Neural progenitor cell (in vitro differentiated cells): ENCODE data around the gene RNF144B. TPM values are rescaled to one million over a fixed set of nuclear protein-coding genes. Genes with fewer than 3 reads are reported as not detected.
A peak's percentile ranks its signal among the peaks of the same experiment; 100 is the strongest.

ENCODE experiments used
- DNase-seq: peaks from one replicate; pipeline ENCODE4 v3.0.0-alpha.2; 2016; ENCODE audit warnings: low spot score
- H2AFZ ChIP-seq: fragments of 200-600 bp; sonication (generic); replicated peaks from 2 replicates; pipeline ENCODE4 v1.6.1; 2016; ENCODE audit warnings: antibody characterized with exemption
- H3F3A ChIP-seq: fragments of 200-600 bp; sonication (generic); 2 replicates; pipeline ENCODE4 v1.6.1; 2016; ENCODE audit warnings: antibody characterized with exemption, low read depth
- H3K27ac ChIP-seq: fragments of 200-600 bp; sonication (generic); 2 replicates; pipeline ENCODE4 v1.5.1; 2016; ENCODE audit warnings: mild to moderate bottlenecking
- H3K27me3 ChIP-seq: fragments of 200-600 bp; sonication (generic); 2 replicates; pipeline ENCODE4 v1.6.1; 2016; ENCODE audit warnings: mild to moderate bottlenecking, moderate library complexity
- H3K36me3 ChIP-seq: fragments of 200-600 bp; sonication (generic); 2 replicates; pipeline ENCODE4 v1.5.1; 2016
- H3K4me1 ChIP-seq: fragments of 200-600 bp; sonication (generic); 2 replicates; pipeline ENCODE4 v1.6.1; 2016; ENCODE audit warnings: mixed run types
- H3K4me2 ChIP-seq: fragments of 200-600 bp; sonication (generic); 2 replicates; pipeline ENCODE4 v1.6.1; 2016
- H3K4me3 ChIP-seq: fragments of 200-600 bp; sonication (generic); 2 replicates; pipeline ENCODE4 v1.5.1; 2016
- H3K79me2 ChIP-seq: fragments of 200-600 bp; sonication (generic); 2 replicates; pipeline ENCODE4 v1.6.1; 2016; ENCODE audit warnings: low read depth
- H3K9ac ChIP-seq: fragments of 200-600 bp; sonication (generic); 2 replicates; pipeline ENCODE4 v1.6.1; 2016
- H3K9me3 ChIP-seq: fragments of 200-600 bp; sonication (generic); 2 replicates; pipeline ENCODE4 v1.5.1; 2016; ENCODE audit warnings: low read depth
- H4K20me1 ChIP-seq: fragments of 200-600 bp; sonication (generic); 2 replicates; pipeline ENCODE4 v1.6.1; 2016; ENCODE audit warnings: low read depth
- H3K27ac Mint-ChIP-seq: 3 replicates; pipeline ENCODE4 v1.8.0; 2021; ENCODE audit warnings: mixed read lengths
- H3K27me3 Mint-ChIP-seq: 2 replicates; pipeline ENCODE4 v1.8.0; 2022; ENCODE audit warnings: low read depth, mild to moderate bottlenecking, inconsistent platforms, moderate library complexity, mixed read lengths; ENCODE audit not compliant: insufficient read depth
- H3K36me3 Mint-ChIP-seq: 3 replicates; pipeline ENCODE4 v1.8.0; 2021; ENCODE audit warnings: mixed read lengths
- H3K4me1 Mint-ChIP-seq: 3 replicates; pipeline ENCODE4 v1.8.0; 2021; ENCODE audit warnings: mixed read lengths
- H3K4me3 Mint-ChIP-seq: 3 replicates; pipeline ENCODE4 v1.8.0; 2021; ENCODE audit warnings: mild to moderate bottlenecking, moderate library complexity, mixed read lengths
- H3K9me3 Mint-ChIP-seq: 3 replicates; pipeline ENCODE4 v1.8.0; 2020; ENCODE audit warnings: mixed read lengths
- EZH2 ChIP-seq: fragments of 200-600 bp; sonication (generic); IDR thresholded peaks from 2 replicates; pipeline ENCODE4 v1.6.1; 2017; ENCODE audit warnings: antibody characterized with exemption, mild to moderate bottlenecking, moderate library complexity
- EZH2phosphoT487 ChIP-seq: fragments of 200-600 bp; sonication (generic); IDR thresholded peaks from 2 replicates; pipeline ENCODE4 v1.6.1; 2017; ENCODE audit warnings: antibody characterized with exemption
- total RNA-seq: library from RNA; depleted of rRNA; stranded (reverse); fragments of >200 nt; gene quantifications from 2 replicates; pipeline ENCODE4 v1.2.3, GENCODE V29; 2015; ENCODE audit warnings: low replicate concordance
- TF ChIP-seq, protein P1 (sequence below): fragments of 200-600 bp; sonication (generic); IDR thresholded peaks from 2 replicates; pipeline ENCODE4 v1.5.1; 2017; ENCODE audit warnings: antibody characterized with exemption, mild to moderate bottlenecking

The RNF144B gene
- total RNA-seq, 1 donor from 2014 or later = 0.75 TPM

DNA sequence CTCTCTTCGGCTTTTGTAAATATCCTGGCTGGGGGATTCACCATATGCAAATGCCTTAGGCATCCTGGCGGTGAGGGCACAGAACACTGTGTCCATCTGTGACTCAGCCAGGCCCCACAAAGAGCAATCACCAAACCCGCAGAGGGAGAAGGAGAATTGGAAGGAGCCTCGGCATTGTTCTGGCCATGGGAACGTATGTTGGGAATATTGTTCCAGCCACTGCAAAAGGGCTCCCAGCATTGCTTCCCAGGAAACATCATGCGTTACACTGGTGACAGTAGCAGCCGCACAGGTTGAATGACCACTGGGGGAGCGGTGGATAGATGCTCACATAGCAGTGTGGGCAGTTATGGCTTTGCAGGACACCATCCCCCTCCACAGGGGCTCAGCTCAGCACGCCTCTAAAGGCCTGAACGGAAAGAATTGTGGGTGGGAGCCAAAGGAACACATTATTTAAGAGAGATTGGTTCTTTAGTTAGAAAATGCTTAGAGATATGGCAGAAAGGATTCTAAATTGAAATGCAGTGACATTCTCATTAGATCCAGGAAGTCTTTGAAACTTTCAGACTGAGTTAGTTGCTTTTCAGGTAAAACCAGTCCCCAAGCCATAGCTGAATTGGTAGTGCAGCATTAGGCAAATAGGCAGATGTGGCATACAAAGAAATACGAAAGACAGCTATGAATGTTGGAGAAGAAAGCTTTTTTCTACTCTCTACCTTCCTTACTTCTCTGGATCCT lies 104.3 kb downstream of the RNF144B start:
- no peaks in the 10 kb centered on the region for H3F3A ChIP-seq
- no peaks in the 10 kb centered on the region for H3K9me3 ChIP-seq
- no peaks in the 10 kb centered on the region for H4K20me1 ChIP-seq
- Mint-ChIP-seq H3K4me1 (peaks cover 19% of the 10 kb centered on the region), H3K36me3 (no peaks in the 10 kb centered on the region), H3K27ac (no peak overlapping the region), H3K4me3 (no peak overlapping the region), H3K27me3 (no peaks in the 10 kb centered on the region), H3K9me3 (no peaks in the 10 kb centered on the region)
- H2AFZ ChIP-seq = peak overlapping the region; percentile 39
- TF ChIP-seq, protein P1, sequence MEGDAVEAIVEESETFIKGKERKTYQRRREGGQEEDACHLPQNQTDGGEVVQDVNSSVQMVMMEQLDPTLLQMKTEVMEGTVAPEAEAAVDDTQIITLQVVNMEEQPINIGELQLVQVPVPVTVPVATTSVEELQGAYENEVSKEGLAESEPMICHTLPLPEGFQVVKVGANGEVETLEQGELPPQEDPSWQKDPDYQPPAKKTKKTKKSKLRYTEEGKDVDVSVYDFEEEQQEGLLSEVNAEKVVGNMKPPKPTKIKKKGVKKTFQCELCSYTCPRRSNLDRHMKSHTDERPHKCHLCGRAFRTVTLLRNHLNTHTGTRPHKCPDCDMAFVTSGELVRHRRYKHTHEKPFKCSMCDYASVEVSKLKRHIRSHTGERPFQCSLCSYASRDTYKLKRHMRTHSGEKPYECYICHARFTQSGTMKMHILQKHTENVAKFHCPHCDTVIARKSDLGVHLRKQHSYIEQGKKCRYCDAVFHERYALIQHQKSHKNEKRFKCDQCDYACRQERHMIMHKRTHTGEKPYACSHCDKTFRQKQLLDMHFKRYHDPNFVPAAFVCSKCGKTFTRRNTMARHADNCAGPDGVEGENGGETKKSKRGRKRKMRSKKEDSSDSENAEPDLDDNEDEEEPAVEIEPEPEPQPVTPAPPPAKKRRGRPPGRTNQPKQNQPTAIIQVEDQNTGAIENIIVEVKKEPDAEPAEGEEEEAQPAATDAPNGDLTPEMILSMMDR = no peak
- TF ChIP-seq EZH2 (no peak), EZH2phosphoT487 (no peak)
- no peak overlapping the region for H3K27ac ChIP-seq
- DNase-seq = no peak
- H3K4me3 ChIP-seq = no peak overlapping the region
- H3K27me3 ChIP-seq = no peaks in the 10 kb centered on the region
- no peak overlapping the region for H3K4me2 ChIP-seq
- H3K36me3 ChIP-seq = no peaks in the 10 kb centered on the region
- no peak overlapping the region for H3K9ac ChIP-seq
- H3K79me2 ChIP-seq = no peaks in the 10 kb centered on the region
- H3K4me1 ChIP-seq = no peaks in the 10 kb centered on the region

DNA sequence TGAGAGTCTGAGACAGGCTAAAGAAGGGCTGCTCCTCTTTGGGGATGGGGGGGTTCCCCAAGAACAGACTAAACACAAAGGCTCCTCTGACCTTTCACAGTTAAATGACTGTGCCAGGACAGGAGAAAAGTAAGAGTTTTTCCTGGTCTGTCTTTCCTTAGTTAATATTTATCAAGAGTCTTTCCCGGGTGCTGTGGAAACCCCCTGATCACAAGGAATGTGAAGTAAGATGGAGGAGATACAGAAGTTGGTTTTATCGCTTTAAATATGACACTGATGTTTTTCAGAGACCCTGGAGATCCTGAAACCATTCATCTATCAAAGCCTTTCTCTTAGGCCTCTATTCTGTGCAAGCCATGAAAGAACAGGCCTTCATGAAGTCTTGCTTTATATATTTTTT lies 105.8 kb downstream of the RNF144B start:
- no peaks in the 10 kb centered on the region for H3K36me3 Mint-ChIP-seq
- no peak overlapping the region for H3K4me3 ChIP-seq
- H3K27ac Mint-ChIP-seq = no peak overlapping the region
- no peaks in the 10 kb centered on the region for H4K20me1 ChIP-seq
- H3K4me1 Mint-ChIP-seq = peaks cover 19% of the 10 kb centered on the region
- no peaks in the 10 kb centered on the region for H3K9me3 ChIP-seq
- TF ChIP-seq EZH2phosphoT487 (no peak), EZH2 (no peak)
- TF ChIP-seq, protein P1 = no peak
- no peaks in the 10 kb centered on the region for H3K27me3 Mint-ChIP-seq
- H3F3A ChIP-seq = no peaks in the 10 kb centered on the region
- H3K27me3 ChIP-seq = no peaks in the 10 kb centered on the region
- no peak overlapping the region for H3K9ac ChIP-seq
- H3K4me2 ChIP-seq = no peak overlapping the region
- no peaks in the 10 kb centered on the region for H3K79me2 ChIP-seq
- H3K27ac ChIP-seq = no peak overlapping the region
- DNase-seq = no peak
- no peaks in the 10 kb centered on the region for H3K36me3 ChIP-seq
- no peak overlapping the region for H2AFZ ChIP-seq
- no peak overlapping the region for H3K4me3 Mint-ChIP-seq
- H3K9me3 Mint-ChIP-seq = no peaks in the 10 kb centered on the region
- no peaks in the 10 kb centered on the region for H3K4me1 ChIP-seq

DNA sequence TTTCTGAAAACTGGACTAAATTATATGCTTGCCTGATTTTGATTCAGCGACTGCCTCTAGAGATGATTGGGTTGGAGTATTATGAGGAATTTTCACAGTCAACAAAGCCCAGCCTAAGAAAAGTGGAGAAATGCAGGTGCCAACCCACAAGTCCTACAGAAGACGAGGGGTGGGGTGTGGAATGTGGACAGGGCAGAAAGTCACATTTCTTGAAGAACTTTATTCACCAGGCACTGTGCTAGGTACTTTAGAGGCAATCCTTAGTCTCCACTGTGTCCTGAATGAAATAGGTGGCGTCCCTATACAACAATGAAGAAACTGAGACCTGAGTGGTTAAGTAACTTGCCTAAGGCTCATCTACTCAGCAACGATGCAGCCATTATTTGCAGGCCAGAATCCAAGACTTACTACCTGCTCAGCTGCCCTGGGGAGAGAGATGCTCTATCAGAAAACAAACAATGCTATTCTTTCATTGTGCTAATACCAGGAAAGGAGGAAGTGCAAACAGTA lies 106.3 kb downstream of the RNF144B start:
- Histone ChIP-seq H3K27ac (no peak overlapping the region), H3K36me3 (no peaks in the 10 kb centered on the region), H3K79me2 (no peaks in the 10 kb centered on the region), H4K20me1 (no peaks in the 10 kb centered on the region), H3K9me3 (no peaks in the 10 kb centered on the region), H3F3A (no peaks in the 10 kb centered on the region), H2AFZ (no peak overlapping the region), H3K4me3 (no peak overlapping the region), H3K4me1 (no peaks in the 10 kb centered on the region), H3K9ac (no peak overlapping the region), H3K27me3 (no peaks in the 10 kb centered on the region), H3K4me2 (no peak overlapping the region)
- Mint-ChIP-seq H3K4me1 (peaks cover 17% of the 10 kb centered on the region), H3K36me3 (no peaks in the 10 kb centered on the region), H3K27me3 (no peaks in the 10 kb centered on the region), H3K27ac (no peak overlapping the region), H3K4me3 (no peak overlapping the region), H3K9me3 (no peaks in the 10 kb centered on the region)
- DNase-seq = no peak
- TF ChIP-seq, protein P1 = no peak
- no peak for TF ChIP-seq EZH2
- TF ChIP-seq EZH2phosphoT487 = no peak
